ENCODE data around the gene DPP4. TPM values are rescaled to one million over a fixed set of nuclear protein-coding genes. Genes with fewer than 3 reads are reported as not detected.

Gene DPP4
- total and polyA plus RNA-seq, 2 of the 13 experiments (the other 11 are each of a cell fraction or from before 2014, with no cell fraction given), result 39.4 to 109 TPM

DNA sequence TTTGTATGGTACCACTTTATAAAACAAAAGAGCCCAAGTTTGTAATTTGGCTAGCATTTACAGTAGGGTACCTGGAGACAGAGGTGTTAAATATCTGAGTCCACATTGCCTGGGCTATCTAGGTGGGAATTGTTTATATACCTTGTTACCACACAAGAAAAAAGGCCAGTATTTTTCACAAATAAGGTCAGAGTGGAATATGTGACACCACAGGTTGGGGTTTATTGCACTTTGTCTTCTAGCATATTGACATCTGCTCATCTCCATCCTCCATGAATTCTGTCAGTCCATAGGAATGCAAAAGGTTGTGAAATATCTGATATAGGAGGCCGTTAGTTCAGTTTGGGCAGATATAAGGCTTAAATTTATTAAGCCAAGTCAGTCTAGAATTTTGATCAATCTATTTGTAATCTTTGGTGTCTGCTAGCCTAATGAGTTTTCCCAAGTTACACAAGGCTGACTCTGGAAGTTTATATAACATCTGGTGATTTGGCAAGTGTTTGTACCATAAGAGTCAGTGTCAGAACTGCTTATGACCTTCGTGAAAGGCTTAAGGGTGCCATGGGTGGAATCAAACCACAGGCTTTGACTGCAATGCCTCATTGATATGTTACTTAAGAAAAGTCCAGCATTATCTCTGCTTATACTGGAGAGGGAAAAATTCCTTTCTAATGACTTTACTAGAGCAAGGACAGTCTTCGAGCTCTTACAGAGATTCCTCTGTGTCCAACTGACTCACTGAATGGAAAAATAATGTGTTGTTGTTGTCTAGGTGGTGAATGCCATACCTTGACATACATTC, 11.3 kb upstream of the DPP4 start (continued):
- TF ChIP-seq ZNF747 (CRISPR knock-in tag; IDR thresholded peaks at IDR 0.05; ENCODE audit: borderline replicate concordance) (no peak), ZNF460 (CRISPR knock-in tag; IDR thresholded peaks at IDR 0.05; ENCODE audit: borderline replicate concordance) (no peak), NONO (IDR thresholded peaks at IDR 0.05) (no peak), NONO (CRISPR knock-in tag; conservative IDR thresholded peaks at IDR 0.05) (0 out of 2 replicates have a peak, but pooled peaks have one; percentile 29), TBX2 (CRISPR knock-in tag; IDR thresholded peaks at IDR 0.05; ENCODE audit: borderline replicate concordance) (peak; percentile 55; the same call in 1 of the 2 replicates), KMT2B (CRISPR knock-in tag; IDR thresholded peaks at IDR 0.05) (peak; percentile 38; the same call in 1 of the 2 replicates), ZNF746 (CRISPR knock-in tag; IDR thresholded peaks at IDR 0.05) (no peak; the same call in 1 of the 2 replicates), KAT8 (CRISPR knock-in tag; IDR thresholded peaks at IDR 0.05) (peak; percentile 52; the same call in 1 of the 2 replicates), U2AF2 (IDR thresholded peaks at IDR 0.05; ENCODE audit: low read depth, low read length) (no peak), HOXA7 (CRISPR knock-in tag; IDR thresholded peaks at IDR 0.05) (no peak), ZNF207 (IDR thresholded peaks at IDR 0.05; ENCODE audit: borderline replicate concordance) (no peak), MTA1 (CRISPR knock-in tag; IDR thresholded peaks at IDR 0.05; ENCODE audit: borderline replicate concordance) (no peak), RCOR2 (CRISPR knock-in tag; IDR thresholded peaks at IDR 0.05) (peak; percentile 86), ZNF678 (CRISPR knock-in tag; IDR thresholded peaks at IDR 0.05) (no peak), NKX3-1 (CRISPR knock-in tag; IDR thresholded peaks at IDR 0.05) (no peak), ZNF230 (CRISPR knock-in tag; IDR thresholded peaks at IDR 0.05) (no peak), MYNN (CRISPR knock-in tag; IDR thresholded peaks at IDR 0.05; ENCODE audit: low read depth) (no peak), ZNF777 (CRISPR knock-in tag; IDR thresholded peaks at IDR 0.05) (no peak), ZNF33A (CRISPR knock-in tag; IDR thresholded peaks at IDR 0.05; ENCODE audit: borderline replicate concordance) (no peak)
- TF ChIP-seq, protein P1, sequence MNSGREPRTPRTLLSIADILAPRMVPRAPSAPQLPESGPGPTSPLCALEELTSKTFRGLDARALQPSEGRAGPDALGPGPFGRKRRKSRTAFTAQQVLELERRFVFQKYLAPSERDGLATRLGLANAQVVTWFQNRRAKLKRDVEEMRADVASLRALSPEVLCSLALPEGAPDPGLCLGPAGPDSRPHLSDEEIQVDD (CRISPR knock-in tag; IDR thresholded peaks at IDR 0.05; ENCODE audit: borderline replicate concordance), result no peak
- TF ChIP-seq, protein P2, sequence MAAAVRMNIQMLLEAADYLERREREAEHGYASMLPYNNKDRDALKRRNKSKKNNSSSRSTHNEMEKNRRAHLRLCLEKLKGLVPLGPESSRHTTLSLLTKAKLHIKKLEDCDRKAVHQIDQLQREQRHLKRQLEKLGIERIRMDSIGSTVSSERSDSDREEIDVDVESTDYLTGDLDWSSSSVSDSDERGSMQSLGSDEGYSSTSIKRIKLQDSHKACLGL (CRISPR knock-in tag; IDR thresholded peaks at IDR 0.05), result no peak
- TF ChIP-seq, protein P3, sequence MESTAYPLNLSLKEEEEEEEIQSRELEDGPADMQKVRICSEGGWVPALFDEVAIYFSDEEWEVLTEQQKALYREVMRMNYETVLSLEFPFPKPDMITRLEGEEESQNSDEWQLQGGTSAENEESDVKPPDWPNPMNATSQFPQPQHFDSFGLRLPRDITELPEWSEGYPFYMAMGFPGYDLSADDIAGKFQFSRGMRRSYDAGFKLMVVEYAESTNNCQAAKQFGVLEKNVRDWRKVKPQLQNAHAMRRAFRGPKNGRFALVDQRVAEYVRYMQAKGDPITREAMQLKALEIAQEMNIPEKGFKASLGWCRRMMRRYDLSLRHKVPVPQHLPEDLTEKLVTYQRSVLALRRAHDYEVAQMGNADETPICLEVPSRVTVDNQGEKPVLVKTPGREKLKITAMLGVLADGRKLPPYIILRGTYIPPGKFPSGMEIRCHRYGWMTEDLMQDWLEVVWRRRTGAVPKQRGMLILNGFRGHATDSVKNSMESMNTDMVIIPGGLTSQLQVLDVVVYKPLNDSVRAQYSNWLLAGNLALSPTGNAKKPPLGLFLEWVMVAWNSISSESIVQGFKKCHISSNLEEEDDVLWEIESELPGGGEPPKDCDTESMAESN (CRISPR knock-in tag; conservative IDR thresholded peaks at IDR 0.05), result no peak
- TF ChIP-seq, protein P4, sequence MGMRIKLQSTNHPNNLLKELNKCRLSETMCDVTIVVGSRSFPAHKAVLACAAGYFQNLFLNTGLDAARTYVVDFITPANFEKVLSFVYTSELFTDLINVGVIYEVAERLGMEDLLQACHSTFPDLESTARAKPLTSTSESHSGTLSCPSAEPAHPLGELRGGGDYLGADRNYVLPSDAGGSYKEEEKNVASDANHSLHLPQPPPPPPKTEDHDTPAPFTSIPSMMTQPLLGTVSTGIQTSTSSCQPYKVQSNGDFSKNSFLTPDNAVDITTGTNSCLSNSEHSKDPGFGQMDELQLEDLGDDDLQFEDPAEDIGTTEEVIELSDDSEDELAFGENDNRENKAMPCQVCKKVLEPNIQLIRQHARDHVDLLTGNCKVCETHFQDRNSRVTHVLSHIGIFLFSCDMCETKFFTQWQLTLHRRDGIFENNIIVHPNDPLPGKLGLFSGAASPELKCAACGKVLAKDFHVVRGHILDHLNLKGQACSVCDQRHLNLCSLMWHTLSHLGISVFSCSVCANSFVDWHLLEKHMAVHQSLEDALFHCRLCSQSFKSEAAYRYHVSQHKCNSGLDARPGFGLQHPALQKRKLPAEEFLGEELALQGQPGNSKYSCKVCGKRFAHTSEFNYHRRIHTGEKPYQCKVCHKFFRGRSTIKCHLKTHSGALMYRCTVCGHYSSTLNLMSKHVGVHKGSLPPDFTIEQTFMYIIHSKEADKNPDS (CRISPR knock-in tag; IDR thresholded peaks at IDR 0.05), result no peak
- TF ChIP-seq, protein P5, sequence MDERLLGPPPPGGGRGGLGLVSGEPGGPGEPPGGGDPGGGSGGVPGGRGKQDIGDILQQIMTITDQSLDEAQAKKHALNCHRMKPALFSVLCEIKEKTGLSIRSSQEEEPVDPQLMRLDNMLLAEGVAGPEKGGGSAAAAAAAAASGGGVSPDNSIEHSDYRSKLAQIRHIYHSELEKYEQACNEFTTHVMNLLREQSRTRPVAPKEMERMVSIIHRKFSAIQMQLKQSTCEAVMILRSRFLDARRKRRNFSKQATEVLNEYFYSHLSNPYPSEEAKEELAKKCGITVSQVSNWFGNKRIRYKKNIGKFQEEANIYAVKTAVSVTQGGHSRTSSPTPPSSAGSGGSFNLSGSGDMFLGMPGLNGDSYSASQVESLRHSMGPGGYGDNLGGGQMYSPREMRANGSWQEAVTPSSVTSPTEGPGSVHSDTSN (CRISPR knock-in tag; IDR thresholded peaks at IDR 0.05), result no peak
